Epithelial cell of esophagus (primary cell): Measurements from ENCODE around the gene NCOA7.

ENCODE experiments used
- DNase-seq: peaks from one replicate; pipeline ENCODE4 v3.0.0; 2010; ENCODE audit warnings: low read depth
- H3K4me3 ChIP-seq: 2 replicates; pipeline ENCODE4 v1.5.1; 2011; ENCODE audit warnings: mild to moderate bottlenecking, low read length, control low read depth
- CTCF ChIP-seq: IDR thresholded peaks from 2 replicates; pipeline ENCODE4 v1.5.1; 2011; ENCODE audit warnings: low read depth, mild to moderate bottlenecking, low read length, control low read depth, inconsistent platforms; ENCODE audit not compliant: insufficient read depth; ENCODE audit errors: missing control alignments

The NCOA7 gene

GRCh38 chr6:125787791-125788190, 3.0 kb upstream of the NCOA7 start:
- peak; percentile 27 for DNase-seq
- H3K4me3 ChIP-seq = no peak overlapping the region
- TF ChIP-seq CTCF = peak; percentile 20

- H3K4me3 ChIP-seq = no peak overlapping the region
Observed at GRCh38 chr6:125789167-125789566, 1.6 kb upstream of the NCOA7 start.

DNA sequence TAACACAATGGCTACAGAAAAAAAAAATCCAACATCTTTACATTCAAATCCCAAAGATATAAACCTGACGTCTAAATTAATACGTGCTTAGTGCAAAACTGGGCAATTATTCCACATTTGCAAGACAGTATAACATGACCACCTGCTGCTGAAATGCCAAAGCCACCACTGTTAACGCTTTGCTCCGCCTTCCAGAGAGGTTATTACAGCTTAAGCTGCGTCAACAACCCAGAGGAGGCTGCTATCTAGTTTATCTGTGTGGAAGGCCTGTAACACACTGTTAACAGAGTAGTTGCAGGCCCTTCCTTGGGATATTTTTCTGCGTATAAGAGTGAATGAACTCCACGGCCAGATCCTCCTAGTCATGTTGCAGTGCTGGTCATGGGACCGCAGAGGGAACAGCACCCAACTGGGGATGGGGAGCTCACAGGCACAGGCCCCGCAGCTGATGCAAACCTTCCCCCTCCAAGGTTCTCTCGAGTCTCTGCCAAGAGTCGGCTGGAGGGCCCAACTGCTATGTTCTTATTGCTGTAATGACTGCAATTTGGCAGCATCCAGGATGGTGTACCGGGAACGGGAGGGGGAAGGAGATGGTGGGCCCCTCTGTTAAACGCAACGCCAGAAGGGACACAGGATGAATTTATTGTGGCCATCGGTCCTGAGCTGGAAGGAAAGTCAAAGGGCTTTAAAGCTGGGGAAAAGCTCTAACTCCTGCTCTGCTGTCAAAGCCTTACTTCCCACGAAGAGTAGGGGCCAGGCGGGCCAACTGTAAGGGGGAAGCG, 993 bp upstream of the NCOA7 start:
- DNase-seq = peak; percentile 20
- H3K4me3 ChIP-seq = peak overlapping the region; percentile 79
- TF ChIP-seq CTCF = no peak

More at GRCh38 chr6:125789167-125789566, 1.6 kb upstream of the NCOA7 start:
- no peak for DNase-seq
- TF ChIP-seq CTCF = no peak

DNA sequence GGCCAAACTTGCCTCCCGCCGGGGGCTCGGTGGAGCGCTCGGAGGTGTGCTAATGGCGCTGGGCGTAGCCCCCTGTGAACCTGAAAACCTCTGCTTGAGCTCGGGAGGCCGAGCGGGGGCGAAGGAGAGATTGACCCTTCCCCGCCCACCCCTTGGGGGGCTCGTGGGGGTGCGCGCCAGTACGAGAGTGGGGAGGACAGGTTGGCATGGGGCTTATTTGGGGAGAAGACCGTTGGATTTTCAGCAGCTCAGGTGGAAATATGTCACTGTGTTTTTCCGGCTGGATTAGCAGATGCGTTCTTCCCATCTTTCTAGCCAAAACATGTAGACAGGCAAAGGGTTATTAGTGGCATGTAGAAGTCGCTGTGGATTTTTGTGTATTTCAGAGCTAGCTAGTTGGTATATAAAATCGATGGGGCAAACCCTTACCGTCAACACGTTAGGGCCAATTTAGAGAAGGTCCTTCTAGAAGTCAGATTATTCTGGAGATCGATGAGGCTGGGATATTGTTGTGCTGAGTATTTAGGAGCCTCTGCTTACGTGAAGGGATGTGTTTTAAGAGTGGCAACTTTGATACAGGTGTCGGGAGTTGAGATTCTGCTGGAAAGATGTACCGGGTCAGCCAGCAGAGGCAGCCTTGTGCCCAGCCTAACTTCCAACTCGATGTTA, 525 bp downstream of the NCOA7 start:
- H3K4me3 ChIP-seq = peak overlapping the region; percentile 79
- peak; percentile 68 for DNase-seq
- peak; percentile 76 for TF ChIP-seq CTCF

GRCh38 chr6:125791820-125792165, 1.0 kb downstream of the NCOA7 start:
- TF ChIP-seq CTCF = no peak

DNA sequence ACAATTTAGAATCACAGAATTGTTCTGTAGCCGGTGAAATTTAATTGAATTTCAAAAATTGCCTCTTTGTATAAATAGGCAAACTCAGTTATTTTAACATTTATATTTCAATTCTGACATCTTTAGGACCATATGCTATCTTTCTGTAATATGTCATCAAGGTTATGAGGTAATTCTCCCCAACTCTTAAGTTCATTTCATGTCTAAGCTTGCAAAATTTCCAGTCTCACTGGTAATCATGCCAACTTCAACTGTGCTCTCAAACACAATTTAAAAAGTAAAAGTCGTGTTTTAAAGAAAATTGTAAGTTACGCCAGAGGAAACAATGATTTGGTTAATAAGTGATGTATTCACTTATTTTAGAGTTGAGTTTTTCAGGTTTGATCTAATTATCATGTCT, 1.4 kb downstream of the NCOA7 start:
- TF ChIP-seq CTCF = no peak
- DNase-seq = peak; percentile 72
- H3K4me3 ChIP-seq = no peak overlapping the region

More at GRCh38 chr6:125791820-125792165, 1.0 kb downstream of the NCOA7 start:
- no peak for DNase-seq
- peak overlapping the region; percentile 79 for H3K4me3 ChIP-seq
